ENCODE measurements around the gene CTNNA3. TPM values are rescaled to one million over a fixed set of nuclear protein-coding genes. Genes with fewer than 3 reads are reported as not detected.

The CTNNA3 gene
- total and polyA plus RNA-seq, 2 donors (not counting 3 experiments of a cell fraction or from before 2014, with no cell fraction given), result not detected

- Histone ChIP-seq H3K9me3 (replicated peaks; ENCODE audit: control insufficient read depth, insufficient read depth, low read length) (no peaks in the 10 kb centered on the region), H3K27ac (ENCODE audit: insufficient read depth, low read depth, low read length) (no peak overlapping the region), H3K9me1 (replicated peaks; ENCODE audit: control insufficient read depth, extremely low read depth, insufficient read depth, low read length) (no peaks in the 10 kb centered on the region), H3K4me3 (replicated peaks in 1 of 3; ENCODE audit: insufficient read depth in 1 of 3, low read depth in 1 of 3, low read length in 3 of 3) (no peak overlapping the region), H3K4me1 (ENCODE audit: control insufficient read depth, extremely low read depth, insufficient read depth, low read length) (no peaks in the 10 kb centered on the region), H3K27me3 (ENCODE audit: control insufficient read depth in 2 of 2, insufficient read depth in 2 of 2, low read length in 2 of 2) (no peaks in the 10 kb centered on the region), H3K9ac (replicated peaks; ENCODE audit: extremely low read depth, insufficient read depth, low read length) (no peak overlapping the region), H3K4me2 (ENCODE audit: insufficient read depth, low read length) (no peak overlapping the region), H4K20me1 (replicated peaks; ENCODE audit: control insufficient read depth, extremely low read depth, insufficient read depth, low read length) (no peaks in the 10 kb centered on the region), H2AFZ (ENCODE audit: low read depth, low read length) (no peak overlapping the region), H3K36me3 (ENCODE audit: control insufficient read depth in 2 of 2, extremely low read depth in 1 of 2, insufficient read depth in 2 of 2, low read length in 2 of 2) (no peaks in the 10 kb centered on the region), H3K79me2 (ENCODE audit: control insufficient read depth, insufficient read depth, low read length) (no peaks in the 10 kb centered on the region)
- POLR2A ChIA-PET, result no interaction called here
- TF ChIP-seq POLR2A (IDR thresholded peaks at IDR 0.05; ENCODE audit: low read depth, low read length), result no peak
- TF ChIP-seq, protein P1, sequence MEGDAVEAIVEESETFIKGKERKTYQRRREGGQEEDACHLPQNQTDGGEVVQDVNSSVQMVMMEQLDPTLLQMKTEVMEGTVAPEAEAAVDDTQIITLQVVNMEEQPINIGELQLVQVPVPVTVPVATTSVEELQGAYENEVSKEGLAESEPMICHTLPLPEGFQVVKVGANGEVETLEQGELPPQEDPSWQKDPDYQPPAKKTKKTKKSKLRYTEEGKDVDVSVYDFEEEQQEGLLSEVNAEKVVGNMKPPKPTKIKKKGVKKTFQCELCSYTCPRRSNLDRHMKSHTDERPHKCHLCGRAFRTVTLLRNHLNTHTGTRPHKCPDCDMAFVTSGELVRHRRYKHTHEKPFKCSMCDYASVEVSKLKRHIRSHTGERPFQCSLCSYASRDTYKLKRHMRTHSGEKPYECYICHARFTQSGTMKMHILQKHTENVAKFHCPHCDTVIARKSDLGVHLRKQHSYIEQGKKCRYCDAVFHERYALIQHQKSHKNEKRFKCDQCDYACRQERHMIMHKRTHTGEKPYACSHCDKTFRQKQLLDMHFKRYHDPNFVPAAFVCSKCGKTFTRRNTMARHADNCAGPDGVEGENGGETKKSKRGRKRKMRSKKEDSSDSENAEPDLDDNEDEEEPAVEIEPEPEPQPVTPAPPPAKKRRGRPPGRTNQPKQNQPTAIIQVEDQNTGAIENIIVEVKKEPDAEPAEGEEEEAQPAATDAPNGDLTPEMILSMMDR (IDR thresholded peaks at IDR 0.05; ENCODE audit: extremely low read depth in 1 of 2, insufficient read depth in 1 of 2, low read depth in 1 of 2, low read length in 2 of 2), result no peak
- no peak for TF ChIP-seq JUN (IDR thresholded peaks at IDR 0.05; ENCODE audit: borderline replicate concordance, insufficient read depth, insufficient read length, low read depth)
- no peak for TF ChIP-seq POLR2AphosphoS5 (IDR thresholded peaks at IDR 0.05; ENCODE audit: insufficient read depth, low read depth, low read length)
- no peak for TF ChIP-seq GATA2 (IDR thresholded peaks at IDR 0.05; ENCODE audit: insufficient read depth, insufficient read length, low read depth, low read length)
- TF ChIP-seq EZH2 (IDR thresholded peaks at IDR 0.05; ENCODE audit: borderline replicate concordance, low read depth, low read length, severe bottlenecking), result no peak
- no peak for TF ChIP-seq MYC (IDR thresholded peaks at IDR 0.05; ENCODE audit: low read depth, low read length)
- no peak for DNase-seq (ENCODE audit: low read depth, low spot score)
- BruUV-seq (replicated peaks), result no TSS peak
- CTCF ChIA-PET, result no interaction called here
- intact Hi-C loops (cut with micrococcal nuclease) (no loop called here), dilution Hi-C loops (cut with MboI; ENCODE audit: extremely low pct_ligation_motif_present, low sequenced_read_pairs) (no loop called here)
- FAIRE-seq, result no peak
Observed at GRCh38 chr10:66329147-66329546, 1366.8 kb downstream of the CTNNA3 start.

GRCh38 chr10:66326876-66327275 is 1369.1 kb downstream of the CTNNA3 start:
- no TSS peak for BruUV-seq (replicated peaks)
- H3K36me3 ChIP-seq (ENCODE audit: control insufficient read depth in 2 of 2, extremely low read depth in 1 of 2, insufficient read depth in 2 of 2, low read length in 2 of 2), result no peaks in the 10 kb centered on the region
- no peaks in the 10 kb centered on the region for H3K9me1 ChIP-seq (replicated peaks; ENCODE audit: control insufficient read depth, extremely low read depth, insufficient read depth, low read length)
- no peak overlapping the region for H3K27ac ChIP-seq (ENCODE audit: insufficient read depth, low read depth, low read length)
- intact Hi-C loops (cut with micrococcal nuclease), result no loop called here
- H3K9ac ChIP-seq (replicated peaks; ENCODE audit: extremely low read depth, insufficient read depth, low read length), result no peak overlapping the region
- ChIA-PET POLR2A (no interaction called here), CTCF (no interaction called here)
- no peak for FAIRE-seq
- H3K4me2 ChIP-seq (ENCODE audit: insufficient read depth, low read length), result no peak overlapping the region
- TF ChIP-seq, protein P1 (IDR thresholded peaks at IDR 0.05; ENCODE audit: extremely low read depth in 1 of 2, insufficient read depth in 1 of 2, low read depth in 1 of 2, low read length in 2 of 2), result no peak
- TF ChIP-seq POLR2AphosphoS5 (IDR thresholded peaks at IDR 0.05; ENCODE audit: insufficient read depth, low read depth, low read length) (no peak), FOS (IDR thresholded peaks at IDR 0.05; ENCODE audit: borderline replicate concordance, insufficient read depth, low read length) (no peak), JUN (IDR thresholded peaks at IDR 0.05; ENCODE audit: borderline replicate concordance, insufficient read depth, insufficient read length, low read depth) (no peak), MAX (IDR thresholded peaks at IDR 0.05; ENCODE audit: insufficient read depth, insufficient read length) (no peak), GATA2 (IDR thresholded peaks at IDR 0.05; ENCODE audit: insufficient read depth, insufficient read length, low read depth, low read length) (no peak), MYC (IDR thresholded peaks at IDR 0.05; ENCODE audit: low read depth, low read length) (no peak), POLR2A (IDR thresholded peaks at IDR 0.05; ENCODE audit: low read depth, low read length) (no peak), EZH2 (IDR thresholded peaks at IDR 0.05; ENCODE audit: borderline replicate concordance, low read depth, low read length, severe bottlenecking) (no peak)
- dilution Hi-C loops (cut with MboI; ENCODE audit: extremely low pct_ligation_motif_present, low sequenced_read_pairs), result no loop called here
- H2AFZ ChIP-seq (ENCODE audit: low read depth, low read length), result no peak overlapping the region
- no peak for DNase-seq (ENCODE audit: low read depth, low spot score)
- H3K4me3 ChIP-seq (replicated peaks in 1 of 3; ENCODE audit: insufficient read depth in 1 of 3, low read depth in 1 of 3, low read length in 3 of 3), result no peak overlapping the region
- no peaks in the 10 kb centered on the region for H3K9me3 ChIP-seq (replicated peaks; ENCODE audit: control insufficient read depth, insufficient read depth, low read length)
- no peaks in the 10 kb centered on the region for H3K4me1 ChIP-seq (ENCODE audit: control insufficient read depth, extremely low read depth, insufficient read depth, low read length)
- no peaks in the 10 kb centered on the region for H3K27me3 ChIP-seq (ENCODE audit: control insufficient read depth in 2 of 2, insufficient read depth in 2 of 2, low read length in 2 of 2)
- H4K20me1 ChIP-seq (replicated peaks; ENCODE audit: control insufficient read depth, extremely low read depth, insufficient read depth, low read length), result no peaks in the 10 kb centered on the region
- no peaks in the 10 kb centered on the region for H3K79me2 ChIP-seq (ENCODE audit: control insufficient read depth, insufficient read depth, low read length)
